CD4-positive, alpha-beta T cell treated with Interleukin-2 at 100 ng/mL for 4 hours (primary cell): ENCODE measurements around the gene FBXL13.
"Not testable (repeated sequence)": the region's sequence is repeated elsewhere in the genome, so short reads cannot be mapped to it uniquely, and the experiment has no call there.

Experiments used
- DNase-seq: peaks from one replicate; pipeline ENCODE4 v3.0.0-alpha.2; 2020; ENCODE audit warnings: low spot score

The FBXL13 gene

GRCh38 chr7:103079836-103080235 is 5.2 kb upstream of the FBXL13 start:
- DNase-seq = no peak

GRCh38 chr7:103078226-103078625 is 3.6 kb upstream of the FBXL13 start:
- DNase-seq = not testable (repeated sequence)

- DNase-seq = no peak
Measured at GRCh38 chr7:103077318-103077717, 2.7 kb upstream of the FBXL13 start.

- no peak for DNase-seq
Measured at GRCh38 chr7:103076764-103077163, 2.2 kb upstream of the FBXL13 start.

- peak; percentile 66 for DNase-seq
Measured at GRCh38 chr7:103075337-103075918, 832 bp upstream of the FBXL13 start.

GRCh38 chr7:103073989-103074518 is 542 bp downstream of the FBXL13 start:
- DNase-seq = no peak

- DNase-seq = no peak
Measured at GRCh38 chr7:103071000-103071399, 3.6 kb downstream of the FBXL13 start.

GRCh38 chr7:103068414-103069403 is 5.9 kb downstream of the FBXL13 start:
- DNase-seq = no peak

- peak; percentile 19 for DNase-seq
Measured at GRCh38 chr7:103065667-103066066, 8.9 kb downstream of the FBXL13 start.

- DNase-seq = no peak
Measured at GRCh38 chr7:103063895-103064294, 10.7 kb downstream of the FBXL13 start.

- no peak for DNase-seq
Measured at GRCh38 chr7:103059471-103059870, 15.1 kb downstream of the FBXL13 start.

- no peak for DNase-seq
Measured at GRCh38 chr7:103058122-103058521, 16.5 kb downstream of the FBXL13 start.

- DNase-seq = not testable (repeated sequence)
Measured at GRCh38 chr7:103056006-103056405, 18.6 kb downstream of the FBXL13 start.

- no peak for DNase-seq
Measured at GRCh38 chr7:103051519-103051918, 23.1 kb downstream of the FBXL13 start.

- DNase-seq = no peak
Measured at GRCh38 chr7:103048833-103049232, 25.8 kb downstream of the FBXL13 start.

GRCh38 chr7:103041815-103042214 is 32.8 kb downstream of the FBXL13 start:
- not testable (repeated sequence) for DNase-seq

- not testable (repeated sequence) for DNase-seq
Measured at GRCh38 chr7:103037823-103038739, 36.5 kb downstream of the FBXL13 start.

- no peak for DNase-seq
Measured at GRCh38 chr7:103037476-103037822, 37.1 kb downstream of the FBXL13 start.

- DNase-seq = not testable (repeated sequence)
Measured at GRCh38 chr7:103034318-103034717, 40.3 kb downstream of the FBXL13 start.

- DNase-seq = no peak
Measured at GRCh38 chr7:103031781-103032180, 42.8 kb downstream of the FBXL13 start.

GRCh38 chr7:103031024-103031423 is 43.6 kb downstream of the FBXL13 start:
- DNase-seq = no peak

- no peak for DNase-seq
Measured at GRCh38 chr7:103025341-103025740, 49.3 kb downstream of the FBXL13 start.
